HEK293 (cell line): ENCODE results near the gene GEMIN7.

Source experiments
- CTCF ChIP-seq: fragments of 450-650 bp; formaldehyde crosslinking; IDR thresholded peaks from 2 replicates; pipeline ENCODE4 v1.5.1; 2016; ENCODE audit warnings: missing biosample characterization, missing genetic modification characterization
- HOXC10 ChIP-seq: sonication (generic); formaldehyde crosslinking; IDR thresholded peaks from 2 replicates; pipeline ENCODE4 v1.8.1; 2023; ENCODE audit warnings: mild to moderate bottlenecking, missing genetic modification reagents
- ZBTB1 ChIP-seq: fragments of 450-650 bp; formaldehyde crosslinking; IDR thresholded peaks from 2 replicates; pipeline ENCODE4 v1.5.1; 2016; ENCODE audit warnings: missing biosample characterization, missing genetic modification characterization
- ZNF24 ChIP-seq: fragments of 450-650 bp; formaldehyde crosslinking; IDR thresholded peaks from 2 replicates; pipeline ENCODE4 v1.5.1; 2016; ENCODE audit warnings: missing biosample characterization, missing genetic modification characterization
- ZNF274 ChIP-seq, 2 experiments: fragments of 200-500 bp in 1 of 2; fragments of 450-650 bp in 1 of 2; sonication (Bioruptor generic) in 1 of 2; formaldehyde crosslinking in 1 of 2; IDR thresholded peaks; 2 replicates each; pipeline versions ENCODE4 v1.5.1 to v1.6.1; 2014 to 2016; ENCODE audit warnings: borderline replicate concordance in 1 of 2, inconsistent platforms in 1 of 2, low read length in 1 of 2, missing biosample characterization in 1 of 2, missing genetic modification characterization in 1 of 2
- ZNF416 ChIP-seq: fragments of 450-650 bp; formaldehyde crosslinking; IDR thresholded peaks from 2 replicates; pipeline ENCODE4 v1.5.1; 2016; ENCODE audit warnings: missing biosample characterization, missing genetic modification characterization
- ZNF558 ChIP-seq: fragments of 450-650 bp; formaldehyde crosslinking; IDR thresholded peaks from 2 replicates; pipeline ENCODE4 v1.5.1; 2016; ENCODE audit warnings: missing biosample characterization, missing genetic modification characterization
- TF ChIP-seq, protein P1 (sequence below): fragments of 450-650 bp; formaldehyde crosslinking; IDR thresholded peaks from 2 replicates; pipeline ENCODE4 v1.5.1; 2016; ENCODE audit warnings: missing biosample characterization, missing genetic modification characterization

DNA sequence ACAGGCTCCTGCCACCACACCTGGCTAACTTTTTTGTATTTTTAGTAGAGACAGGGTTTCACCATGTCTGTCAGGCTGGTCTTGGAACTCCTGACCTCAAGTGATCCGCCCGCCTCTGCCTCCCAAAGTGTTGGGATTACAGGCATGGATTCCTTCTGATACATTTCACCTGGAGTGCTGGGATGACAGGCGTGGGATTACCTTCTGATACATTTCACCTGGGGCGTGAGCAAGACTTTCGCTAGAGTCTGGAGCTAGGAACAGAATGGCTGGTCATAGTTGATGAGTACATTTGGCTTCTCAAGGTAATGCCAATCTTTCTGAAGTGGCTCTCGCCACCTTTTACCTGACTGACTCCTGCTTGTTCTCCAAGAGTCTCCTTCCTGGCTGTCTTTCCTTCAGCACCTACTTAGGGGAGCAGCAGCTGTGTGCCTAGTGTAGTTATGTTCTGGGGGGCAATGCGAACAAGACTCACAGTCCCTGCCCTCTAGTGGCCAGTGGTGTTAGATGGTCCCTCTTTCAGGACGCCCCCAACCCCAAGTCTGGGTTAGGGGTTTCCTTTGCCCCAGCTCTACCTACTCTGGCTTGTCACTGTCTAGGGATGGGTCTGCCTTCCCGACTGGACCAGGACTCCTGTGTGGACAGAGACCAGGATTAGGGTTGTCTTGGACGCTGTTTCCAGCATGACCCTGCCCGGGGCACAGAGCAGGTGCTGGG lies 33.2 kb downstream of the GEMIN7 start:
- no peak for TF ChIP-seq CTCF (tag by site-specific recombination)
- TF ChIP-seq, protein P1, sequence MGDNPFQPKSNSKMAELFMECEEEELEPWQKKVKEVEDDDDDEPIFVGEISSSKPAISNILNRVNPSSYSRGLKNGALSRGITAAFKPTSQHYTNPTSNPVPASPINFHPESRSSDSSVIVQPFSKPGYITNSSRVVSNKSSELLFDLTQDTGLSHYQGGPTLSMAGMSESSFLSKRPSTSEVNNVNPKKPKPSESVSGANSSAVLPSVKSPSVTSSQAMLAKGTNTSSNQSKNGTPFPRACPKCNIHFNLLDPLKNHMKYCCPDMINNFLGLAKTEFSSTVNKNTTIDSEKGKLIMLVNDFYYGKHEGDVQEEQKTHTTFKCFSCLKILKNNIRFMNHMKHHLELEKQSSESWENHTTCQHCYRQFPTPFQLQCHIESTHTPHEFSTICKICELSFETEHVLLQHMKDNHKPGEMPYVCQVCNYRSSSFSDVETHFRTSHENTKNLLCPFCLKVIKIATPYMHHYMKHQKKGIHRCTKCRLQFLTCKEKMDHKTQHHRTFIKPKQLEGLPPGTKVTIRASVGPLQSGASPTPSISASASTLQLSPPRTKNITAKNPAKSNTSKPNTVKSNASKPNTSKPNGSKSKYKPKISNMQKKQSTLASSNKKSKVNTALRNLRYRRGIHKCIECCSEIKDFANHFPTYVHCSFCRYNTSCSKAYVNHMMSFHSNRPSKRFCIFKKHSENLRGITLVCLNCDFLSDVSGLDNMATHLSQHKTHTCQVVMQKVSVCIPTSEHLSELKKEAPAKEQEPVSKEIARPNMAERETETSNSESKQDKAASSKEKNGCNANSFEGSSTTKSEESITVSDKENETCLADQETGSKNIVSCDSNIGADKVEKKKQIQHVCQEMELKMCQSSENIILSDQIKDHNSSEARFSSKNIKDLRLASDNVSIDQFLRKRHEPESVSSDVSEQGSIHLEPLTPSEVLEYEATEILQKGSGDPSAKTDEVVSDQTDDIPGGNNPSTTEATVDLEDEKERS (tag by site-specific recombination), result no peak
- no peak for TF ChIP-seq ZBTB1 (tag by site-specific recombination)
- TF ChIP-seq ZNF558 (tag by site-specific recombination), result no peak
- no peak for TF ChIP-seq ZNF416 (tag by site-specific recombination)
- no peak for TF ChIP-seq ZNF24 (tag by site-specific recombination)
- no peak for TF ChIP-seq HOXC10 (CRISPR knock-in tag)
- TF ChIP-seq ZNF274 (IDR thresholded peaks at IDR 0.05; ENCODE audit: low read length), result no peak
- no peak for TF ChIP-seq ZNF274 (tag by site-specific recombination; IDR thresholded peaks at IDR 0.05; ENCODE audit: borderline replicate concordance)
